Measurements from ENCODE around the gene TEX36.
"Not testable (repeated sequence)": the region's sequence is repeated elsewhere in the genome, so short reads cannot be mapped to it uniquely, and the experiment has no call there.

The TEX36 gene

GRCh38 chr10:125628104-125629049, 54.6 kb downstream of the TEX36 start:
- Histone ChIP-seq H3K27me3 (ENCODE audit: control insufficient read depth, insufficient read depth, low read length) (peaks cover 25% of the 10 kb centered on the region), H3K36me3 (ENCODE audit: insufficient read depth, low read length) (no peaks in the 10 kb centered on the region), H3K9me3 (replicated peaks; ENCODE audit: low read length) (no peaks in the 10 kb centered on the region), H3K4me3 (ENCODE audit: low read length) (no peak overlapping the region), H3K4me1 (ENCODE audit: control insufficient read depth, insufficient read depth, low read length) (no peaks in the 10 kb centered on the region), H3K4me2 (ENCODE audit: low read length) (no peak overlapping the region), H3K9ac (ENCODE audit: low read depth, low read length) (no peak overlapping the region)

GRCh38 chr10:125627646-125628045, 55.3 kb downstream of the TEX36 start:
- Histone ChIP-seq H3K4me1 (ENCODE audit: control insufficient read depth, insufficient read depth, low read length) (no peaks in the 10 kb centered on the region), H3K4me2 (ENCODE audit: low read length) (no peak overlapping the region), H3K9ac (ENCODE audit: low read depth, low read length) (no peak overlapping the region), H3K4me3 (ENCODE audit: low read length) (no peak overlapping the region), H3K9me3 (replicated peaks; ENCODE audit: low read length) (no peaks in the 10 kb centered on the region), H3K27me3 (ENCODE audit: control insufficient read depth, insufficient read depth, low read length) (peaks cover 25% of the 10 kb centered on the region), H3K36me3 (ENCODE audit: insufficient read depth, low read length) (no peaks in the 10 kb centered on the region)

DNA sequence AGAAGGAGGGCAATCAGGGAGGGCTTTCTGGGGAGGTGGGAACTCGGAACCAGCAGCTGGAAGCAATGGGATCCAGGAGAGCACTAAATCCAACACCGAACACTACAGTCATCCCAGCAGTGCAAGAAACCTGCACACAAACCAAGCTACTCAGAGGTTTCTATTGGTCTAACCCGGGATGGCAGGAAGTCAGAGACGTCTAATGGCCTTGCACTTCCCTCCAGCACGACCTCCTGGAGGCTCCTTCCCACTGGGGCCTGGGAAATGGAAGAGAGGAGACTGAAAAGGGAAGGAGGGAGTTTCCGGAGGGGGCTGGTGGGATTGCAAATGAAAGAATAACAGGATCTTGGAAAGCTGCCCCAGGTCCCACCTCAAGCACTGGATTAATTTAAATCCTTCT, 56.3 kb downstream of the TEX36 start:
- no peaks in the 10 kb centered on the region for H3K9me3 ChIP-seq (replicated peaks; ENCODE audit: low read length)
- no peaks in the 10 kb centered on the region for H3K36me3 ChIP-seq (ENCODE audit: insufficient read depth, low read length)
- H3K4me1 ChIP-seq (ENCODE audit: control insufficient read depth, insufficient read depth, low read length), result no peaks in the 10 kb centered on the region
- H3K4me2 ChIP-seq (ENCODE audit: low read length), result no peak overlapping the region
- H3K27me3 ChIP-seq (ENCODE audit: control insufficient read depth, insufficient read depth, low read length), result peaks cover 18% of the 10 kb centered on the region
- no peak overlapping the region for H3K4me3 ChIP-seq (ENCODE audit: low read length)
- H3K9ac ChIP-seq (ENCODE audit: low read depth, low read length), result no peak overlapping the region

GRCh38 chr10:125625586-125625985, 57.4 kb downstream of the TEX36 start:
- Histone ChIP-seq H3K4me1 (ENCODE audit: control insufficient read depth, insufficient read depth, low read length) (no peaks in the 10 kb centered on the region), H3K36me3 (ENCODE audit: insufficient read depth, low read length) (no peaks in the 10 kb centered on the region), H3K9ac (ENCODE audit: low read depth, low read length) (no peak overlapping the region), H3K4me2 (ENCODE audit: low read length) (no peak overlapping the region), H3K27me3 (ENCODE audit: control insufficient read depth, insufficient read depth, low read length) (peaks cover 18% of the 10 kb centered on the region), H3K9me3 (replicated peaks; ENCODE audit: low read length) (no peaks in the 10 kb centered on the region), H3K4me3 (ENCODE audit: low read length) (no peak overlapping the region)

DNA sequence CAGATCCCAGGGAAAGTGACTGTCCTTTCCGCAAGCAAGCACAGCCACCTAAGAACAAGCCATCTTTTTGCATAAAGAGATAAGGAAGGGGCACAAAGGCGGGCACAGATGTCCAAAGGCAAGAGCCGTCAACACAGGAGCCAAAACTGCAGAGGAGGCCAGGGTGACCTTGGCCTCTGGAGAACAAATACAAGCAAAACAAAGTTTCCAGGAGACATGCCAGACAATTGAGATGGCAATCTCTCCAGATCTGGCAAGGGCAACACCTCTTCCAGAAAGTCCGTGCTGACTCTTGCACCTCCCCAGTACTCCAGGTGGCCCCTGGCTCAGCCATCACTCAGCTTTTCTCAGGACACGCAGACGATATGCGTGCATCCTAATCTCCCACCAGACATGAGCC, 58.2 kb downstream of the TEX36 start:
- Histone ChIP-seq H3K36me3 (ENCODE audit: insufficient read depth, low read length) (no peaks in the 10 kb centered on the region), H3K9me3 (replicated peaks; ENCODE audit: low read length) (no peaks in the 10 kb centered on the region), H3K4me1 (ENCODE audit: control insufficient read depth, insufficient read depth, low read length) (no peaks in the 10 kb centered on the region), H3K4me2 (ENCODE audit: low read length) (no peak overlapping the region), H3K9ac (ENCODE audit: low read depth, low read length) (no peak overlapping the region), H3K4me3 (ENCODE audit: low read length) (no peak overlapping the region), H3K27me3 (ENCODE audit: control insufficient read depth, insufficient read depth, low read length) (peaks cover 16% of the 10 kb centered on the region)

- H3K36me3 ChIP-seq (ENCODE audit: insufficient read depth, low read length), result no peaks in the 10 kb centered on the region
- H3K4me2 ChIP-seq (ENCODE audit: low read length), result no peak overlapping the region
These were observed 61.9 kb downstream of the TEX36 start for GRCh38 chr10:125621052-125621451.

GRCh38 chr10:125620401-125620800, 62.6 kb downstream of the TEX36 start:
- Histone ChIP-seq H3K9ac (ENCODE audit: low read depth, low read length) (no peak overlapping the region), H3K36me3 (ENCODE audit: insufficient read depth, low read length) (no peaks in the 10 kb centered on the region), H3K4me1 (ENCODE audit: control insufficient read depth, insufficient read depth, low read length) (no peaks in the 10 kb centered on the region), H3K4me2 (ENCODE audit: low read length) (no peak overlapping the region), H3K9me3 (replicated peaks; ENCODE audit: low read length) (no peaks in the 10 kb centered on the region), H3K4me3 (ENCODE audit: low read length) (no peak overlapping the region), H3K27me3 (ENCODE audit: control insufficient read depth, insufficient read depth, low read length) (no peaks in the 10 kb centered on the region)

More at GRCh38 chr10:125621052-125621451, 61.9 kb downstream of the TEX36 start:
- Histone ChIP-seq H3K27me3 (ENCODE audit: control insufficient read depth, insufficient read depth, low read length) (peaks cover 2% of the 10 kb centered on the region), H3K9me3 (replicated peaks; ENCODE audit: low read length) (no peaks in the 10 kb centered on the region), H3K9ac (ENCODE audit: low read depth, low read length) (no peak overlapping the region), H3K4me3 (ENCODE audit: low read length) (no peak overlapping the region), H3K4me1 (ENCODE audit: control insufficient read depth, insufficient read depth, low read length) (no peaks in the 10 kb centered on the region)

GRCh38 chr10:125613062-125613461, 69.9 kb downstream of the TEX36 start:
- H3K9ac ChIP-seq (ENCODE audit: low read depth, low read length); H3K36me3 ChIP-seq (ENCODE audit: insufficient read depth, low read length); H3K4me1 ChIP-seq (ENCODE audit: control insufficient read depth, insufficient read depth, low read length); H3K4me3 ChIP-seq (ENCODE audit: low read length); H3K9me3 ChIP-seq (replicated peaks; ENCODE audit: low read length); H3K4me2 ChIP-seq (ENCODE audit: low read length); H3K27me3 ChIP-seq (ENCODE audit: control insufficient read depth, insufficient read depth, low read length): not testable (repeated sequence)

DNA sequence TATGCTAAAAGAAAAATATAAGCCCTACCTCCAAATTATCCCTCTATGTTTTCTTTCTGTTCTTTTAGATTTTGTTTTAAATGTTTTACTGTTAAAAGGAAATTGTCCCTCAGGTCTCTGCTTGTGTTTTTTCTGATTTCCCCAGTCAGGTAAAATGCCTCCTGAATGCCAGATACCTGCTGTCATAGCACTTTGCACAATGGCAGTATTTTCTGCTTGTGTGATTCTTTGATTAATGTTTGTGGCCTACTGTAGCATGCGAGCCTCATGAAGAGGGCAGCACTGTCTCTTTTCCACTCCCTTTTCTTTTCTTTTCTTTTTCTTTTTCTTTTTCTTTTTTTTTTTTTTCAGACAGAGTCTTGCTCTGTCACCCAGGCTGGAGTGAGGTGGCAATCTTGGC, 71.2 kb downstream of the TEX36 start:
- no peaks in the 10 kb centered on the region for H3K4me1 ChIP-seq (ENCODE audit: control insufficient read depth, insufficient read depth, low read length)
- H3K4me3 ChIP-seq (ENCODE audit: low read length), result no peak overlapping the region
- no peak overlapping the region for H3K4me2 ChIP-seq (ENCODE audit: low read length)
- H3K27me3 ChIP-seq (ENCODE audit: control insufficient read depth, insufficient read depth, low read length), result no peaks in the 10 kb centered on the region
- H3K9me3 ChIP-seq (replicated peaks; ENCODE audit: low read length), result no peaks in the 10 kb centered on the region
- no peak overlapping the region for H3K9ac ChIP-seq (ENCODE audit: low read depth, low read length)
- H3K36me3 ChIP-seq (ENCODE audit: insufficient read depth, low read length), result no peaks in the 10 kb centered on the region

DNA sequence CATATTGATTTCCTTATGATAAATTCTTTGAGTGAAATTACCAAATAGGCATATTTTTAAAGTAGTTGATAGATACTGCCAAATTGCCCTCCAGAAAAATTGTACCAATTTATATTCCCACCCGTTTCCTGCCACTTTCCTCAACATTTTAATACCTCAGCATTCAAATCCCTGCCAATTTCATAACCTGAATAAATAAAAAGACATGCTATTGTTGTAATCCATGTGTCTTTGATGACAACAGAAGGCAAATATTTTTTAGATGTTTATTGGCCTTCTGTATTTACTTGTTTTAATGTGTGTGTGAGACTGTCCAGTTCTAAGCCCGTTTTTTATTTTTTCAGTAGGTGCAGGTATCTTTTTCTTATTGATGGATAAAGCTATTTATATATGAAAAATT, 71.7 kb downstream of the TEX36 start:
- H3K9ac ChIP-seq (ENCODE audit: low read depth, low read length), result no peak overlapping the region
- H3K27me3 ChIP-seq (ENCODE audit: control insufficient read depth, insufficient read depth, low read length), result no peaks in the 10 kb centered on the region
- no peak overlapping the region for H3K4me3 ChIP-seq (ENCODE audit: low read length)
- no peak overlapping the region for H3K4me2 ChIP-seq (ENCODE audit: low read length)
- H3K9me3 ChIP-seq (replicated peaks; ENCODE audit: low read length), result no peaks in the 10 kb centered on the region
- no peaks in the 10 kb centered on the region for H3K36me3 ChIP-seq (ENCODE audit: insufficient read depth, low read length)
- no peaks in the 10 kb centered on the region for H3K4me1 ChIP-seq (ENCODE audit: control insufficient read depth, insufficient read depth, low read length)

DNA sequence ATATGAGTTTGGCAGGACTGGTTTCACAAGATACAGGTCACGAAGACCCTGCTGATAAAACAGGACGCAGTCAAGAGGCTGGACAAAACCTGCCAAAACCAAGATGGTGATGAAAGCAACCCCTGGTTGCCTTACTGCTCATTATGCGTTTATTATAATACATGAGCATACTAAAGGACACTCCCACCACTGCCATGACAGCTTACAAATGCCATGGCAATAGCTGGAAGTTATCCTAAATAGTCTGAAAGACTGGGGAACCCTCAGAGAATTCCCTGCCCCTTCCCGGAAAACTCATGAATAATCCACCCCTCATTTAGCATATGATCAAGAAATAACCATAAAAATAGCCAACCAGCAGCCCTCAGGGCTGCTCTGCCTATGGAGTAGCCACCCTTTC, 73.1 kb downstream of the TEX36 start:
- Histone ChIP-seq H3K4me3 (ENCODE audit: low read length) (no peak overlapping the region), H3K36me3 (ENCODE audit: insufficient read depth, low read length) (no peaks in the 10 kb centered on the region), H3K4me2 (ENCODE audit: low read length) (no peak overlapping the region), H3K9me3 (replicated peaks; ENCODE audit: low read length) (no peaks in the 10 kb centered on the region), H3K9ac (ENCODE audit: low read depth, low read length) (no peak overlapping the region), H3K4me1 (ENCODE audit: control insufficient read depth, insufficient read depth, low read length) (no peaks in the 10 kb centered on the region), H3K27me3 (ENCODE audit: control insufficient read depth, insufficient read depth, low read length) (no peaks in the 10 kb centered on the region)

DNA sequence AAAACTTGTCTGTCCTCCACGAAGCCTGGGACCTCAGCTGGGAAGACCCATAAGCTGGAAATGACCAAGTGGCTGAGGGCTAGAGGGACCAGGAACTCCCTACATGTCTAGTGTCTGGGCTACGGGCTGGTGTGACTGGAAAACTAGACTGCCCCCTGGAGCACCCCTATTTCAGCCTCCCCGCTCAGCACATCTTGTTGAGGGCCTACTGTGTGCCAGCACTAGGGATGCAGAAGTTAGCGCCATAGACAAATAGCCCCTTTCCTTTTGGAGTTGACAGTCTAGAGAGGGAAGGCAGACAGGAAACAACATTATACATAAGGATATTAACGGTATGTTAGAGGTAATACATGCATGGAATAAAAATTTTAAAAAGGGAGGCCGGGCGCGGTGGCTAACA, 74.5 kb downstream of the TEX36 start:
- no peak overlapping the region for H3K4me2 ChIP-seq (ENCODE audit: low read length)
- H3K4me1 ChIP-seq (ENCODE audit: control insufficient read depth, insufficient read depth, low read length), result no peaks in the 10 kb centered on the region
- no peak overlapping the region for H3K9ac ChIP-seq (ENCODE audit: low read depth, low read length)
- no peaks in the 10 kb centered on the region for H3K36me3 ChIP-seq (ENCODE audit: insufficient read depth, low read length)
- H3K27me3 ChIP-seq (ENCODE audit: control insufficient read depth, insufficient read depth, low read length), result no peaks in the 10 kb centered on the region
- no peaks in the 10 kb centered on the region for H3K9me3 ChIP-seq (replicated peaks; ENCODE audit: low read length)
- no peak overlapping the region for H3K4me3 ChIP-seq (ENCODE audit: low read length)
